ENCODE measurements around the gene GSTO1. TPM values are rescaled to one million over a fixed set of nuclear protein-coding genes. Genes with fewer than 3 reads are reported as not detected.

Gene GSTO1
- total RNA-seq, 1 experiment from 2014 or later: 86.4 TPM

GRCh38 chr10:104299031-104299904 is 44.6 kb downstream of the GSTO1 start:
- Histone ChIP-seq H3K27me3 (ENCODE audit: low read length) (no peaks in the 10 kb centered on the region), H3K9ac (ENCODE audit: low read length) (no peak overlapping the region), H3K79me2 (ENCODE audit: low read length) (no peaks in the 10 kb centered on the region), H3K4me1 (ENCODE audit: low read length) (peaks cover 3% of the 10 kb centered on the region; the same call in 1 of the 2 replicates), H3K4me3 (ENCODE audit: low read length) (no peak overlapping the region), H3K9me3 (ENCODE audit: low read length) (no peaks in the 10 kb centered on the region), H3K4me2 (ENCODE audit: low read depth, low read length, poor library complexity, severe bottlenecking) (no peak overlapping the region), H3K36me3 (ENCODE audit: insufficient read depth, low read length) (no peaks in the 10 kb centered on the region), H3K9me2 (replicated peaks; ENCODE audit: insufficient read depth, low read length) (no peaks in the 10 kb centered on the region), H2AFZ (ENCODE audit: low read length) (no peak overlapping the region), H3K27ac (ENCODE audit: low read length) (no peak overlapping the region), H4K20me1 (ENCODE audit: insufficient read depth, low read depth, low read length) (no peaks in the 10 kb centered on the region)
- DNase-seq: no peak

- Histone ChIP-seq H3K27ac (ENCODE audit: low read length) (no peak overlapping the region), H3K36me3 (ENCODE audit: insufficient read depth, low read length) (no peaks in the 10 kb centered on the region), H3K27me3 (ENCODE audit: low read length) (no peaks in the 10 kb centered on the region), H3K9me2 (replicated peaks; ENCODE audit: insufficient read depth, low read length) (no peaks in the 10 kb centered on the region), H3K9me3 (ENCODE audit: low read length) (no peaks in the 10 kb centered on the region), H3K79me2 (ENCODE audit: low read length) (no peaks in the 10 kb centered on the region), H3K4me3 (ENCODE audit: low read length) (no peak overlapping the region), H3K9ac (ENCODE audit: low read length) (no peak overlapping the region), H3K4me2 (ENCODE audit: low read depth, low read length, poor library complexity, severe bottlenecking) (no peak overlapping the region), H4K20me1 (ENCODE audit: insufficient read depth, low read depth, low read length) (no peaks in the 10 kb centered on the region), H3K4me1 (ENCODE audit: low read length) (peaks cover 3% of the 10 kb centered on the region; the same call in 1 of the 2 replicates), H2AFZ (ENCODE audit: low read length) (no peak overlapping the region)
- no peak for DNase-seq
These were observed 45.5 kb downstream of the GSTO1 start for GRCh38 chr10:104300002-104300735.

GRCh38 chr10:104300736-104301292 is 46.1 kb downstream of the GSTO1 start:
- Histone ChIP-seq H3K9me2 (replicated peaks; ENCODE audit: insufficient read depth, low read length) (no peaks in the 10 kb centered on the region), H2AFZ (ENCODE audit: low read length) (no peak overlapping the region), H3K36me3 (ENCODE audit: insufficient read depth, low read length) (no peaks in the 10 kb centered on the region), H3K4me3 (ENCODE audit: low read length) (no peak overlapping the region), H3K27me3 (ENCODE audit: low read length) (no peaks in the 10 kb centered on the region), H3K9me3 (ENCODE audit: low read length) (no peaks in the 10 kb centered on the region), H3K4me2 (ENCODE audit: low read depth, low read length, poor library complexity, severe bottlenecking) (no peak overlapping the region), H3K9ac (ENCODE audit: low read length) (no peak overlapping the region), H3K27ac (ENCODE audit: low read length) (no peak overlapping the region), H4K20me1 (ENCODE audit: insufficient read depth, low read depth, low read length) (no peaks in the 10 kb centered on the region), H3K79me2 (ENCODE audit: low read length) (no peaks in the 10 kb centered on the region), H3K4me1 (ENCODE audit: low read length) (peaks cover 6% of the 10 kb centered on the region)
- no peak for DNase-seq

- H4K20me1 ChIP-seq (ENCODE audit: insufficient read depth, low read depth, low read length): 0 out of 2 replicates have a peak, but pooled peaks cover 3% of the 10 kb centered on the region
- H3K9ac ChIP-seq (ENCODE audit: low read length): no peak overlapping the region
- H3K36me3 ChIP-seq (ENCODE audit: insufficient read depth, low read length): no peaks in the 10 kb centered on the region
- H3K79me2 ChIP-seq (ENCODE audit: low read length): no peaks in the 10 kb centered on the region
- no peak overlapping the region for H3K4me2 ChIP-seq (ENCODE audit: low read depth, low read length, poor library complexity, severe bottlenecking)
- DNase-seq: no peak
- no peak overlapping the region for H3K4me3 ChIP-seq (ENCODE audit: low read length)
- H3K27ac ChIP-seq (ENCODE audit: low read length): no peak overlapping the region
- no peaks in the 10 kb centered on the region for H3K9me2 ChIP-seq (replicated peaks; ENCODE audit: insufficient read depth, low read length)
- peaks cover 10% of the 10 kb centered on the region for H3K4me1 ChIP-seq (ENCODE audit: low read length)
- H3K9me3 ChIP-seq (ENCODE audit: low read length): no peaks in the 10 kb centered on the region
- H3K27me3 ChIP-seq (ENCODE audit: low read length): no peaks in the 10 kb centered on the region
- H2AFZ ChIP-seq (ENCODE audit: low read length): no peak overlapping the region
These were observed 47.4 kb downstream of the GSTO1 start for GRCh38 chr10:104301907-104302690.

GRCh38 chr10:104303594-104304355 is 49.1 kb downstream of the GSTO1 start:
- 0 out of 2 replicates have a peak, but pooled peaks cover 3% of the 10 kb centered on the region for H4K20me1 ChIP-seq (ENCODE audit: insufficient read depth, low read depth, low read length)
- no peak overlapping the region for H3K4me2 ChIP-seq (ENCODE audit: low read depth, low read length, poor library complexity, severe bottlenecking)
- no peaks in the 10 kb centered on the region for H3K36me3 ChIP-seq (ENCODE audit: insufficient read depth, low read length)
- DNase-seq: no peak
- no peak overlapping the region for H3K9ac ChIP-seq (ENCODE audit: low read length)
- H3K4me1 ChIP-seq (ENCODE audit: low read length): peaks cover 6% of the 10 kb centered on the region
- no peaks in the 10 kb centered on the region for H3K9me3 ChIP-seq (ENCODE audit: low read length)
- H3K9me2 ChIP-seq (replicated peaks; ENCODE audit: insufficient read depth, low read length): no peaks in the 10 kb centered on the region
- no peak overlapping the region for H3K27ac ChIP-seq (ENCODE audit: low read length)
- no peak overlapping the region for H3K4me3 ChIP-seq (ENCODE audit: low read length)
- H3K27me3 ChIP-seq (ENCODE audit: low read length): no peaks in the 10 kb centered on the region
- no peaks in the 10 kb centered on the region for H3K79me2 ChIP-seq (ENCODE audit: low read length)
- H2AFZ ChIP-seq (ENCODE audit: low read length): no peak overlapping the region

GRCh38 chr10:104304356-104304745 is 49.7 kb downstream of the GSTO1 start:
- Histone ChIP-seq H3K9me3 (ENCODE audit: low read length) (no peaks in the 10 kb centered on the region), H3K4me3 (ENCODE audit: low read length) (no peak overlapping the region), H3K27me3 (ENCODE audit: low read length) (no peaks in the 10 kb centered on the region), H3K79me2 (ENCODE audit: low read length) (no peaks in the 10 kb centered on the region), H2AFZ (ENCODE audit: low read length) (no peak overlapping the region), H4K20me1 (ENCODE audit: insufficient read depth, low read depth, low read length) (0 out of 2 replicates have a peak, but pooled peaks cover 3% of the 10 kb centered on the region), H3K4me1 (ENCODE audit: low read length) (peaks cover 6% of the 10 kb centered on the region), H3K9me2 (replicated peaks; ENCODE audit: insufficient read depth, low read length) (no peaks in the 10 kb centered on the region), H3K27ac (ENCODE audit: low read length) (no peak overlapping the region), H3K4me2 (ENCODE audit: low read depth, low read length, poor library complexity, severe bottlenecking) (no peak overlapping the region), H3K9ac (ENCODE audit: low read length) (no peak overlapping the region), H3K36me3 (ENCODE audit: insufficient read depth, low read length) (no peaks in the 10 kb centered on the region)
- no peak for DNase-seq

GRCh38 chr10:104304927-104305326 is 50.2 kb downstream of the GSTO1 start:
- peaks cover 6% of the 10 kb centered on the region; the same call in 1 of the 2 replicates for H4K20me1 ChIP-seq (ENCODE audit: insufficient read depth, low read depth, low read length)
- no peak overlapping the region for H3K9ac ChIP-seq (ENCODE audit: low read length)
- peaks cover 6% of the 10 kb centered on the region for H3K4me1 ChIP-seq (ENCODE audit: low read length)
- H3K4me2 ChIP-seq (ENCODE audit: low read depth, low read length, poor library complexity, severe bottlenecking): no peak overlapping the region
- no peaks in the 10 kb centered on the region for H3K9me3 ChIP-seq (ENCODE audit: low read length)
- no peak overlapping the region for H2AFZ ChIP-seq (ENCODE audit: low read length)
- H3K27me3 ChIP-seq (ENCODE audit: low read length): no peaks in the 10 kb centered on the region
- no peaks in the 10 kb centered on the region for H3K36me3 ChIP-seq (ENCODE audit: insufficient read depth, low read length)
- no peak overlapping the region for H3K27ac ChIP-seq (ENCODE audit: low read length)
- H3K79me2 ChIP-seq (ENCODE audit: low read length): no peaks in the 10 kb centered on the region
- no peak for DNase-seq
- no peak overlapping the region for H3K4me3 ChIP-seq (ENCODE audit: low read length)
- no peaks in the 10 kb centered on the region for H3K9me2 ChIP-seq (replicated peaks; ENCODE audit: insufficient read depth, low read length)

Measured in Karpas-422 (cell line).